ENCODE measurements around the gene OR5M11. TPM values are rescaled to one million over a fixed set of nuclear protein-coding genes. Genes with fewer than 3 reads are reported as not detected.

The OR5M11 gene
- total RNA-seq, 1 donor from 2014 or later, result not detected

GRCh38 chr11:56509439-56509838 is 33.6 kb downstream of the OR5M11 start:
- peaks cover 8% of the 10 kb centered on the region for H3K9me3 Mint-ChIP-seq (ENCODE audit: unreplicated experiment)

GRCh38 chr11:56497010-56497409 is 46.0 kb downstream of the OR5M11 start:
- no peak for DNase-seq (ENCODE audit: extremely low spot score, unreplicated experiment)
- peaks cover 17% of the 10 kb centered on the region for H3K9me3 Mint-ChIP-seq (ENCODE audit: unreplicated experiment)
- TF ChIP-seq CTCF (IDR thresholded peaks at IDR 0.05), result no peak
- no peaks in the 10 kb centered on the region for H3K4me1 Mint-ChIP-seq (ENCODE audit: unreplicated experiment)
- no peak overlapping the region for H3K4me3 Mint-ChIP-seq (ENCODE audit: unreplicated experiment)
- no peaks in the 10 kb centered on the region for H3K36me3 Mint-ChIP-seq (ENCODE audit: unreplicated experiment)
- H3K27me3 Mint-ChIP-seq (ENCODE audit: unreplicated experiment), result no peaks in the 10 kb centered on the region
- H3K27ac Mint-ChIP-seq (ENCODE audit: unreplicated experiment), result no peak overlapping the region

More at GRCh38 chr11:56509439-56509838, 33.6 kb downstream of the OR5M11 start:
- Mint-ChIP-seq H3K36me3 (ENCODE audit: unreplicated experiment) (no peaks in the 10 kb centered on the region), H3K4me1 (ENCODE audit: unreplicated experiment) (no peaks in the 10 kb centered on the region), H3K27me3 (ENCODE audit: unreplicated experiment) (no peaks in the 10 kb centered on the region), H3K4me3 (ENCODE audit: unreplicated experiment) (no peak overlapping the region), H3K27ac (ENCODE audit: unreplicated experiment) (no peak overlapping the region)
- no peak for TF ChIP-seq CTCF (IDR thresholded peaks at IDR 0.05)
- DNase-seq (ENCODE audit: extremely low spot score, unreplicated experiment), result no peak

- H3K27me3 Mint-ChIP-seq (ENCODE audit: unreplicated experiment), result no peaks in the 10 kb centered on the region
- no peak for DNase-seq (ENCODE audit: extremely low spot score, unreplicated experiment)
- no peak overlapping the region for H3K27ac Mint-ChIP-seq (ENCODE audit: unreplicated experiment)
- no peak overlapping the region for H3K4me3 Mint-ChIP-seq (ENCODE audit: unreplicated experiment)
- TF ChIP-seq CTCF (IDR thresholded peaks at IDR 0.05), result no peak
- H3K4me1 Mint-ChIP-seq (ENCODE audit: unreplicated experiment), result no peaks in the 10 kb centered on the region
- H3K9me3 Mint-ChIP-seq (ENCODE audit: unreplicated experiment), result peaks cover 25% of the 10 kb centered on the region
- no peaks in the 10 kb centered on the region for H3K36me3 Mint-ChIP-seq (ENCODE audit: unreplicated experiment)
Observed at GRCh38 chr11:56495117-56495516, 47.9 kb downstream of the OR5M11 start.

Other genes with a start within 250 kb of the OR5M11 start
- not detected in 2 replicates for gene OR8K3, start 228.1 kb downstream of the OR5M11 start, total RNA-seq
- gene OR8K1, start 197.2 kb downstream of the OR5M11 start, total RNA-seq, result not detected in 2 replicates
- gene OR8J1, start 189.0 kb downstream of the OR5M11 start, total RNA-seq, result not detected in 2 replicates
- not detected in 2 replicates for gene OR8U1, start 167.6 kb downstream of the OR5M11 start, total RNA-seq
- gene OR5AL1, start 130.6 kb downstream of the OR5M11 start, total RNA-seq, result not detected in 2 replicates
- gene OR5M3, start 69.9 kb downstream of the OR5M11 start, total RNA-seq, result not detected in 2 replicates
- gene OR5M8, start 51.9 kb downstream of the OR5M11 start, total RNA-seq, result not detected in 2 replicates
- not detected in 2 replicates for gene OR5M10, start 34.5 kb upstream of the OR5M11 start, total RNA-seq
- not detected in 2 replicates for gene OR5M1, start 71.6 kb upstream of the OR5M11 start, total RNA-seq
- gene OR5AP2, start 99.2 kb upstream of the OR5M11 start, total RNA-seq, result not detected in 2 replicates
- gene OR5AR1, start 120.4 kb upstream of the OR5M11 start, total RNA-seq, result not detected in 2 replicates
- not detected in 2 replicates for gene OR9G1, start 155.8 kb upstream of the OR5M11 start, total RNA-seq
- not detected in 2 replicates for gene OR9G4, start 205.4 kb upstream of the OR5M11 start, total RNA-seq

Data from osteocyte (in vitro differentiated cells).